Smooth muscle cell (in vitro differentiated cells): Measurements from ENCODE around the gene CDH13. TPM values are rescaled to one million over a fixed set of nuclear protein-coding genes. Genes with fewer than 3 reads are reported as not detected.

Experiments
- DNase-seq: peaks from one replicate; lab custom pipeline; 2025; ENCODE audit not compliant: unreplicated experiment; lab: John Stamatoyannopoulos, UW
- H2AFZ ChIP-seq: fragments of 200-600 bp; sonication (generic); 2 replicates; pipeline ENCODE4 v1.6.0; 2016; ENCODE audit warnings: antibody characterized with exemption, low read depth, mild to moderate bottlenecking
- H3F3A ChIP-seq: fragments of 200-600 bp; sonication (generic); 2 replicates; pipeline ENCODE4 v1.6.0; 2017; ENCODE audit warnings: antibody characterized with exemption, low read depth
- H3K27ac ChIP-seq: fragments of 200-600 bp; sonication (generic); 2 replicates; pipeline ENCODE4 v1.5.1; 2016; ENCODE audit warnings: low read depth, mild to moderate bottlenecking
- H3K27me3 ChIP-seq: fragments of 200-600 bp; sonication (generic); 2 replicates; pipeline ENCODE4 v1.6.1; 2016; ENCODE audit warnings: low read depth, mild to moderate bottlenecking
- H3K36me3 ChIP-seq: fragments of 200-600 bp; sonication (generic); 2 replicates; pipeline ENCODE4 v1.5.1; 2016; ENCODE audit warnings: low read depth
- H3K4me1 ChIP-seq: fragments of 200-600 bp; sonication (generic); 2 replicates; pipeline ENCODE4 v1.5.1; 2016; ENCODE audit warnings: low read depth
- H3K4me2 ChIP-seq: fragments of 200-600 bp; sonication (generic); 2 replicates; pipeline ENCODE4 v1.6.0; 2016; ENCODE audit warnings: mild to moderate bottlenecking
- H3K4me3 ChIP-seq: fragments of 200-600 bp; sonication (generic); 2 replicates; pipeline ENCODE4 v1.5.1; 2016; ENCODE audit warnings: mild to moderate bottlenecking
- H3K79me2 ChIP-seq: fragments of 200-600 bp; sonication (generic); 2 replicates; pipeline ENCODE4 v1.6.0; 2016; ENCODE audit warnings: low read depth, mild to moderate bottlenecking
- H3K9ac ChIP-seq: fragments of 200-600 bp; sonication (generic); 2 replicates; pipeline ENCODE4 v1.6.0; 2016; ENCODE audit warnings: low read depth
- H3K9me3 ChIP-seq: fragments of 200-600 bp; sonication (generic); replicated peaks from 2 replicates; pipeline ENCODE4 v1.5.1; 2016; ENCODE audit warnings: low read depth
- H4K20me1 ChIP-seq: fragments of 200-600 bp; sonication (generic); 2 replicates; pipeline ENCODE4 v1.6.0; 2016; ENCODE audit warnings: low read depth
- WGBS: methylation state at CpG from one replicate; pipeline ENCODE4 v1.1.7; 2016; ENCODE audit warnings: low lambda C conversion rate; 5-methylcytosine and 5-hydroxymethylcytosine counted together
- polyA plus RNA-seq: library from polyadenylated mRNA; unstranded; fragments of >200 nt; fragmentation: Nextera tagmentation; extraction: Ambion mirVana; gene quantifications from 2 replicates; pipeline ENCODE4 v1.2.1, GENCODE V29; 2016
- total RNA-seq: library from RNA; depleted of rRNA; stranded (reverse); fragments of >200 nt; gene quantifications from 2 replicates; pipeline ENCODE4 v1.2.3, GENCODE V29; 2014
- TF ChIP-seq, protein P1 (sequence below): fragments of 200-600 bp; sonication (generic); IDR thresholded peaks from 2 replicates; pipeline ENCODE4 v1.5.1; 2017; ENCODE audit warnings: borderline replicate concordance, mild to moderate bottlenecking, antibody characterized with exemption; ENCODE audit not compliant: insufficient read depth, poor library complexity, severe bottlenecking

Gene CDH13
- total and polyA plus RNA-seq, 2 experiments from 2014 or later = 12.1 to 32.2 TPM

GRCh38 chr16:83355570-83356218, 728.9 kb downstream of the CDH13 start:
- H3K4me3 ChIP-seq = no peak overlapping the region
- no peaks in the 10 kb centered on the region for H4K20me1 ChIP-seq
- H3K79me2 ChIP-seq = no peaks in the 10 kb centered on the region
- no peak overlapping the region for H3K27ac ChIP-seq
- TF ChIP-seq, protein P1, sequence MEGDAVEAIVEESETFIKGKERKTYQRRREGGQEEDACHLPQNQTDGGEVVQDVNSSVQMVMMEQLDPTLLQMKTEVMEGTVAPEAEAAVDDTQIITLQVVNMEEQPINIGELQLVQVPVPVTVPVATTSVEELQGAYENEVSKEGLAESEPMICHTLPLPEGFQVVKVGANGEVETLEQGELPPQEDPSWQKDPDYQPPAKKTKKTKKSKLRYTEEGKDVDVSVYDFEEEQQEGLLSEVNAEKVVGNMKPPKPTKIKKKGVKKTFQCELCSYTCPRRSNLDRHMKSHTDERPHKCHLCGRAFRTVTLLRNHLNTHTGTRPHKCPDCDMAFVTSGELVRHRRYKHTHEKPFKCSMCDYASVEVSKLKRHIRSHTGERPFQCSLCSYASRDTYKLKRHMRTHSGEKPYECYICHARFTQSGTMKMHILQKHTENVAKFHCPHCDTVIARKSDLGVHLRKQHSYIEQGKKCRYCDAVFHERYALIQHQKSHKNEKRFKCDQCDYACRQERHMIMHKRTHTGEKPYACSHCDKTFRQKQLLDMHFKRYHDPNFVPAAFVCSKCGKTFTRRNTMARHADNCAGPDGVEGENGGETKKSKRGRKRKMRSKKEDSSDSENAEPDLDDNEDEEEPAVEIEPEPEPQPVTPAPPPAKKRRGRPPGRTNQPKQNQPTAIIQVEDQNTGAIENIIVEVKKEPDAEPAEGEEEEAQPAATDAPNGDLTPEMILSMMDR = no peak
- H3F3A ChIP-seq = no peaks in the 10 kb centered on the region
- no peak overlapping the region for H2AFZ ChIP-seq
- 80% methylated on average over 8 of the region's 8 CpGs for WGBS
- H3K4me2 ChIP-seq = no peak overlapping the region
- no peaks in the 10 kb centered on the region for H3K4me1 ChIP-seq
- no peak for DNase-seq
- H3K9me3 ChIP-seq = no peaks in the 10 kb centered on the region
- no peaks in the 10 kb centered on the region for H3K27me3 ChIP-seq
- H3K36me3 ChIP-seq = no peaks in the 10 kb centered on the region
- no peak overlapping the region for H3K9ac ChIP-seq

GRCh38 chr16:83356266-83356665, 729.5 kb downstream of the CDH13 start:
- H3K79me2 ChIP-seq = no peaks in the 10 kb centered on the region
- no peak for DNase-seq
- 3% methylated on average over 4 of the region's 4 CpGs for WGBS

DNA sequence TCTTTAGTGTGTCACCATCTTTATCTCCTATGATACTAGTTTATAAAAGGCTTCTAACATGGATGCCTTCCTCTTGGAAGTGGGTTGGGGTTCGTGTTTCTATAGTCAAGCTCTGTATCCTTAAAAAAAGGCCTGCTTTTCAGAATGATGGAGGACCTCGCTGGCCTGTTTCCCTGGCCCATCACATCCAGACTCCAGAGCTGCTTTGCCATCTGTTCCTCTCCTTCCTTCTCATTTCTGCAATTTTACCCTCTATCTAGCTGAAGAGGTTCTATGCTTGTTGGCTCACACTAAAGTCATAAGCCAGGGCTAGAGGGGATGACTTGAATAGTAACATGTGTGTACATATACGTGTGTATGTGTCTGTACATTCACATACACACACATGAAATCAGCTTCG, 730.2 kb downstream of the CDH13 start:
- no peaks in the 10 kb centered on the region for H4K20me1 ChIP-seq
- H3K27me3 ChIP-seq = no peaks in the 10 kb centered on the region
- no peak overlapping the region for H3K4me2 ChIP-seq
- DNase-seq = no peak
- no peak overlapping the region for H3K4me3 ChIP-seq
- H3K9me3 ChIP-seq = no peaks in the 10 kb centered on the region
- 83% methylated on average over 4 of the region's 4 CpGs for WGBS
- H3K9ac ChIP-seq = no peak overlapping the region
- no peaks in the 10 kb centered on the region for H3K4me1 ChIP-seq
- H2AFZ ChIP-seq = no peak overlapping the region
- no peaks in the 10 kb centered on the region for H3K79me2 ChIP-seq
- TF ChIP-seq, protein P1 = no peak
- no peaks in the 10 kb centered on the region for H3F3A ChIP-seq
- H3K36me3 ChIP-seq = no peaks in the 10 kb centered on the region
- H3K27ac ChIP-seq = no peak overlapping the region

More at GRCh38 chr16:83356266-83356665, 729.5 kb downstream of the CDH13 start:
- no peaks in the 10 kb centered on the region for H3F3A ChIP-seq
- TF ChIP-seq, protein P1 = peak; percentile 66
- H4K20me1 ChIP-seq = no peaks in the 10 kb centered on the region
- no peak overlapping the region for H3K27ac ChIP-seq
- no peaks in the 10 kb centered on the region for H3K27me3 ChIP-seq
- no peak overlapping the region for H3K4me3 ChIP-seq
- H2AFZ ChIP-seq = no peak overlapping the region
- H3K4me2 ChIP-seq = no peak overlapping the region
- H3K36me3 ChIP-seq = no peaks in the 10 kb centered on the region
- no peak overlapping the region for H3K9ac ChIP-seq
- no peaks in the 10 kb centered on the region for H3K4me1 ChIP-seq
- H3K9me3 ChIP-seq = no peaks in the 10 kb centered on the region

DNA sequence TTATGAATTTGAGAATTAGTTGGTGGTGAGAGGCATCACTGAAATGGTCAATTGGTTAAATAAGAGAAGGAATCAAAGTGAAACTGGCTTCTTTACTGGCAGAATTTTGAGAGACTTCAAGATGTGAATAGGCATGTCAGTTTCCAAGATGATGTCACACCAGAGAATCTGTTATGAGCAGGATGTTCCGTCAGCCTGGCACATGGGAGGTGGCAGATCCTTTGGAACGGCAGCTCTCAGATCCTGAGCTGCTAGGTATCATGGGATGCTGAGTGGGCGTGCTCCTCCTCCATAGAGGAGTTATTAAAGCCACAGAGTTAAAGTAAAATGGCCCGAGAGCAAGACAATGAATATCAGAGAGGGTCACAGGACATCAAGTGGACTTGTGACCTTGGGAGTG, 736.8 kb downstream of the CDH13 start:
- TF ChIP-seq, protein P1 = no peak
- 75% methylated on average over 4 of the region's 4 CpGs for WGBS
- no peak for DNase-seq
- H3F3A ChIP-seq = no peaks in the 10 kb centered on the region
- H3K79me2 ChIP-seq = no peaks in the 10 kb centered on the region
- no peaks in the 10 kb centered on the region for H3K36me3 ChIP-seq
- no peak overlapping the region for H3K27ac ChIP-seq
- no peaks in the 10 kb centered on the region for H3K4me1 ChIP-seq
- H3K27me3 ChIP-seq = no peaks in the 10 kb centered on the region
- no peaks in the 10 kb centered on the region for H4K20me1 ChIP-seq
- H3K4me2 ChIP-seq = no peak overlapping the region
- H3K4me3 ChIP-seq = no peak overlapping the region
- no peaks in the 10 kb centered on the region for H3K9me3 ChIP-seq
- no peak overlapping the region for H3K9ac ChIP-seq
- H2AFZ ChIP-seq = no peak overlapping the region
